HL-60 (cell line): ENCODE data around the gene PACS1.

Experiments used
- CTCF ChIP-seq: IDR thresholded peaks from one replicate; pipeline ENCODE4 v1.5.1; 2011; ENCODE audit warnings: low read length, control low read depth, inconsistent platforms; ENCODE audit not compliant: insufficient read depth
- GABPA ChIP-seq: IDR thresholded peaks from 2 replicates; pipeline ENCODE4 v1.6.1; 2012; ENCODE audit warnings: low read depth
- SPI1 ChIP-seq: IDR thresholded peaks from 2 replicates; pipeline ENCODE4 v1.6.1; 2012; ENCODE audit warnings: low read depth, mild to moderate bottlenecking, borderline replicate concordance

- no peak for TF ChIP-seq GABPA
- no peak for TF ChIP-seq SPI1
- TF ChIP-seq CTCF, result no peak
Observed at GRCh38 chr11:66130978-66131377, 60.9 kb downstream of the PACS1 start.
